Activated naive CD8-positive, alpha-beta T cell (primary cell): Measurements from ENCODE around the gene UCHL3.
A peak's percentile ranks its signal among the peaks of the same experiment; 100 is the strongest.

Experiments used
- H3K27ac Mint-ChIP-seq: one replicate; pipeline ENCODE4 v1.8.0; 2021; ENCODE audit warnings: mixed read lengths
- H3K27me3 Mint-ChIP-seq: one replicate; pipeline ENCODE4 v1.8.0; 2021; ENCODE audit warnings: mixed read lengths
- H3K36me3 Mint-ChIP-seq: one replicate; pipeline ENCODE4 v1.8.0; 2021; ENCODE audit warnings: mixed read lengths
- H3K4me1 Mint-ChIP-seq: one replicate; pipeline ENCODE4 v1.8.0; 2021; ENCODE audit warnings: low read depth, mixed read lengths
- H3K4me3 Mint-ChIP-seq: one replicate; pipeline ENCODE4 v1.8.0; 2021; ENCODE audit warnings: mild to moderate bottlenecking, mixed read lengths
- H3K9me3 Mint-ChIP-seq: one replicate; pipeline ENCODE4 v1.8.0; 2021; ENCODE audit warnings: low read depth, mixed read lengths

UCHL3 gene

DNA sequence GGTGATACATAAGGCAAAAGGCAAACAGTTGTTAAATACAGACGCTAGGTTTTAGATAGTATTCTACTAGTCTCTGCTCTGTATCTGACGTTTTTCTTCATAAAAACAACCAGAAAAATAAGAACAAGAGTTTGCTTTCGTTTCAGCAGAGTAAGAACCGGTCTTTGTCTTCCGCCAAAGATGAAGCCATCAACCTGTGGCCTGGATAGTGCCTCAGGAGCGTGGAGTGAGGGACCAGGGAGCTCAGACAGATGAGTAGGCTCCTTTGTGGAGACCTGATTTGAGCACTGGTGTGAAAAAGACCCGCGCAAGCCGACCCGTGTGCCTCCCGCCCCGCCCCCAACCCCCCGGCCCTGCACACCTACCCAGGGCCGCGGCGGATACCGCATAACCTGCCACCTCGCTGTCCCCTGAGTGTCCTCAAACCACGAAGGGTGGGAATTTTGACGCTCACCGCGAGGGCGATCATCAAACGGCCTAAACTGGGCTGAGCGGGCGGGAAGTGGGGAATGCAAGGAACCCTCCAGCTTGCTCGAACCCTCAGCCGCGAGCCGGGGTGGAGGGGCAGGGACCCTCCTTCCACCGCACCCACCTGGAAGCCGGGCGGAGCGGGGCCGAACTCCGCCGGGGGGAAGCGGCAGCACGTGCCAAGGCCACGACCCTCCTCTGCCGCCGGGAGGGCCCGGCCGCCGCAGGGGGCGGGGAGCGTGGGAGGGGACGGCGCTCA, 85.7 kb downstream of the UCHL3 start:
- Mint-ChIP-seq H3K36me3 (no peaks in the 10 kb centered on the region), H3K9me3 (no peaks in the 10 kb centered on the region), H3K4me3 (peak overlapping the region; percentile 70), H3K27me3 (no peaks in the 10 kb centered on the region), H3K4me1 (peaks cover 12% of the 10 kb centered on the region), H3K27ac (no peak overlapping the region)

GRCh38 chr13:75635828-75636435, 86.3 kb downstream of the UCHL3 start, which contains the start of gene LMO7:
LMO7 (plus strand) TSS chr13:75636330; CDS start chr13:75636658, 328 bp downstream.
- H3K9me3 Mint-ChIP-seq, result no peaks in the 10 kb centered on the region
- H3K27ac Mint-ChIP-seq, result no peak within 1 kb of the TSS
- peaks cover 12% of the 10 kb centered on the region for H3K4me1 Mint-ChIP-seq
- peak within 1 kb of the TSS; percentile 82 for H3K4me3 Mint-ChIP-seq
- H3K36me3 Mint-ChIP-seq, result no peaks in the 10 kb centered on the region
- H3K27me3 Mint-ChIP-seq, result no peaks in the 10 kb centered on the region

- H3K36me3 Mint-ChIP-seq, result no peaks in the 10 kb centered on the region
- no peaks in the 10 kb centered on the region for H3K27me3 Mint-ChIP-seq
- H3K4me3 Mint-ChIP-seq, result peak overlapping the region; percentile 82
- no peak overlapping the region for H3K27ac Mint-ChIP-seq
- H3K4me1 Mint-ChIP-seq, result peaks cover 12% of the 10 kb centered on the region
- no peaks in the 10 kb centered on the region for H3K9me3 Mint-ChIP-seq
These were observed 87.0 kb downstream of the UCHL3 start for GRCh38 chr13:75636436-75637180.

- Mint-ChIP-seq H3K27ac (no peak overlapping the region), H3K27me3 (no peaks in the 10 kb centered on the region), H3K4me1 (peaks cover 12% of the 10 kb centered on the region), H3K36me3 (no peaks in the 10 kb centered on the region), H3K9me3 (no peaks in the 10 kb centered on the region), H3K4me3 (peak overlapping the region; percentile 75)
These were observed 87.7 kb downstream of the UCHL3 start for GRCh38 chr13:75637181-75637750.

- H3K27ac Mint-ChIP-seq, result no peak overlapping the region
- H3K27me3 Mint-ChIP-seq, result no peaks in the 10 kb centered on the region
- peaks cover 7% of the 10 kb centered on the region for H3K4me1 Mint-ChIP-seq
- no peaks in the 10 kb centered on the region for H3K9me3 Mint-ChIP-seq
- H3K4me3 Mint-ChIP-seq, result no peak overlapping the region
- H3K36me3 Mint-ChIP-seq, result peaks cover 2% of the 10 kb centered on the region
These were observed 89.9 kb downstream of the UCHL3 start for GRCh38 chr13:75639454-75639853.

GRCh38 chr13:75641026-75641425, 91.4 kb downstream of the UCHL3 start:
- Mint-ChIP-seq H3K4me3 (no peak overlapping the region), H3K4me1 (peaks cover 7% of the 10 kb centered on the region), H3K36me3 (peaks cover 7% of the 10 kb centered on the region), H3K27me3 (no peaks in the 10 kb centered on the region), H3K9me3 (no peaks in the 10 kb centered on the region), H3K27ac (no peak overlapping the region)

- no peak overlapping the region for H3K4me3 Mint-ChIP-seq
- no peaks in the 10 kb centered on the region for H3K27me3 Mint-ChIP-seq
- H3K4me1 Mint-ChIP-seq, result no peaks in the 10 kb centered on the region
- no peak overlapping the region for H3K27ac Mint-ChIP-seq
- H3K9me3 Mint-ChIP-seq, result no peaks in the 10 kb centered on the region
- peaks cover 11% of the 10 kb centered on the region for H3K36me3 Mint-ChIP-seq
These were observed 93.6 kb downstream of the UCHL3 start for GRCh38 chr13:75643182-75643581.

DNA sequence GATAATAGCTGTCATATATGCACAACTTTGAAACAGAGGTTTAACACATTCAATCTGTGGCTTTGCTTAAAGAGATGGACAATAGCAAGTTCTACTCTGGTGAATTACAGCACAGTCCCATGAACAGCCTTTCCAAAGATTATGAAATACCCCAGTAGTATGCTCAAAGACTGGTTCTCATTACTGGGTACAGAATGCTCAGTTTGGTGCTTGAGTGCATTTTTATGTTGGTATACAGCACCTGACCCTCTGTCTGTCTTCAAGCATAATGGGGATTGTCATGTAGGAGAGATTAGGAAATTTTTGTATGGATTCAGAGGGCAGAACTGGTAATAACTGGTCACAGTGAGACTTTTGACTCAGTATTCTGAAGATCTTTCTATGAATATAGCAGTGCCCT, 94.1 kb downstream of the UCHL3 start:
- Mint-ChIP-seq H3K4me1 (no peaks in the 10 kb centered on the region), H3K27me3 (no peaks in the 10 kb centered on the region), H3K4me3 (no peak overlapping the region), H3K36me3 (peaks cover 15% of the 10 kb centered on the region), H3K9me3 (no peaks in the 10 kb centered on the region), H3K27ac (no peak overlapping the region)

- H3K9me3 Mint-ChIP-seq, result no peaks in the 10 kb centered on the region
- H3K27ac Mint-ChIP-seq, result no peak overlapping the region
- H3K27me3 Mint-ChIP-seq, result no peaks in the 10 kb centered on the region
- no peak overlapping the region for H3K4me3 Mint-ChIP-seq
- no peaks in the 10 kb centered on the region for H3K4me1 Mint-ChIP-seq
- H3K36me3 Mint-ChIP-seq, result peaks cover 22% of the 10 kb centered on the region
These were observed 95.5 kb downstream of the UCHL3 start for GRCh38 chr13:75645141-75645540.

GRCh38 chr13:75647126-75647784, 97.7 kb downstream of the UCHL3 start:
- no peak overlapping the region for H3K27ac Mint-ChIP-seq
- H3K4me1 Mint-ChIP-seq, result no peaks in the 10 kb centered on the region
- no peaks in the 10 kb centered on the region for H3K9me3 Mint-ChIP-seq
- no peak overlapping the region for H3K4me3 Mint-ChIP-seq
- no peaks in the 10 kb centered on the region for H3K27me3 Mint-ChIP-seq
- H3K36me3 Mint-ChIP-seq, result peaks cover 24% of the 10 kb centered on the region

DNA sequence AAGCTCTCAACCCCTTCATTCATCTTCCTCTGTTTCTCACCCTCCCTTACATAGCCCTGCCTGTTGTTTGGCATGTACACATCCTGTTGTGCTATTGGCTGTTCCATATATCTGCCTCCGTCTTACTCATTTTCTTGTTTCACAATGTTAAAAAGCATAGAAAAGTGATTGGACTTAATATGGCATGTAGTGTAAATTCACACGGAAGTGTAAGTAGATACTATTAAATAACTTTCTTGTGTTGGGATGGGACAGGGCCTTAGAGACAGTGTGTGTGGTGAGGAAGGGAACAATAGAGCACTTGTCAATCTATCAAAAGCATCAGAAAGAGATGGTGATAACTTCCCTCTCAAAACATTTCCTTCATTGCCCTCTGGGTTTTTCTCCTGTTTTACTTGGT, 98.9 kb downstream of the UCHL3 start:
- Mint-ChIP-seq H3K9me3 (no peaks in the 10 kb centered on the region), H3K4me1 (no peaks in the 10 kb centered on the region), H3K27ac (no peak overlapping the region), H3K4me3 (no peak overlapping the region), H3K36me3 (peaks cover 26% of the 10 kb centered on the region), H3K27me3 (no peaks in the 10 kb centered on the region)

DNA sequence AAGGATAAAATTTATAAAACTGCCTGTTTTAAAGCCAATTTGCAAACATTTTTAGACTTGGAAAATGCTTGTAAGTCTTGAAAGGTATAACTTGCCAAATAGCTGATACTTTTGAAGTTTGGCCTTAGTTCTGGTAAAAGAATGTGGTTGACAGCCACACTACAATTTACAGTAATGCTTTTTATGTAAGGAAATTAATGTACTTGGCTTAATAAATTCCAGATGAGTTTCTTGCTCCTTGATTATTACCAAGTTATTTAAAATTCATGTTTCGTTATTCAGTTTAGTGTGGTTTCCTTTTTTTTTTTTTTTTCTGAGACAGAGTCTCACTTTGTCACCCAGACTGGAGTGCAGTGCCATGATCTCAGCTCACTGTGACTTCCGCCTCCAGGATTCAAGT, 101.4 kb downstream of the UCHL3 start:
- H3K4me3 Mint-ChIP-seq, result no peak overlapping the region
- no peaks in the 10 kb centered on the region for H3K4me1 Mint-ChIP-seq
- no peaks in the 10 kb centered on the region for H3K9me3 Mint-ChIP-seq
- H3K27ac Mint-ChIP-seq, result no peak overlapping the region
- peaks cover 19% of the 10 kb centered on the region for H3K36me3 Mint-ChIP-seq
- no peaks in the 10 kb centered on the region for H3K27me3 Mint-ChIP-seq

GRCh38 chr13:75652726-75653125, 103.1 kb downstream of the UCHL3 start:
- no peak overlapping the region for H3K4me3 Mint-ChIP-seq
- H3K4me1 Mint-ChIP-seq, result no peaks in the 10 kb centered on the region
- H3K27me3 Mint-ChIP-seq, result no peaks in the 10 kb centered on the region
- no peak overlapping the region for H3K27ac Mint-ChIP-seq
- no peaks in the 10 kb centered on the region for H3K9me3 Mint-ChIP-seq
- H3K36me3 Mint-ChIP-seq, result peaks cover 17% of the 10 kb centered on the region
